Prostate gland (tissue), 2 donors: ENCODE data around the gene CBY3.
"Not testable (repeated sequence)": the region's sequence is repeated elsewhere in the genome, so short reads cannot be mapped to it uniquely, and the experiment has no call there.

Source experiments
- POLR2A ChIP-seq: fragments of 450-650 bp; IDR thresholded peaks from one replicate; pipeline ENCODE4 v1.6.1; 2016; ENCODE audit warnings: antibody characterized with exemption, mild to moderate bottlenecking
- POLR2AphosphoS5 ChIP-seq: sonication (generic); formaldehyde crosslinking; IDR thresholded peaks from one replicate; pipeline ENCODE4 v1.6.1; 2017; ENCODE audit warnings: antibody characterized with exemption
- TF ChIP-seq, protein P1 (sequence below), 4 experiments: fragments of 200-600 bp in 2 of 4; fragments of 450-650 bp in 2 of 4; sonication (generic) in 2 of 4; IDR thresholded peaks; 1 replicate in 3 of 4; 2 replicates in 1 of 4; pipeline ENCODE4 v1.5.1; 2016 to 2019; ENCODE audit warnings: antibody characterized with exemption in 4 of 4, mild to moderate bottlenecking in 2 of 4, moderate library complexity in 2 of 4

DNA sequence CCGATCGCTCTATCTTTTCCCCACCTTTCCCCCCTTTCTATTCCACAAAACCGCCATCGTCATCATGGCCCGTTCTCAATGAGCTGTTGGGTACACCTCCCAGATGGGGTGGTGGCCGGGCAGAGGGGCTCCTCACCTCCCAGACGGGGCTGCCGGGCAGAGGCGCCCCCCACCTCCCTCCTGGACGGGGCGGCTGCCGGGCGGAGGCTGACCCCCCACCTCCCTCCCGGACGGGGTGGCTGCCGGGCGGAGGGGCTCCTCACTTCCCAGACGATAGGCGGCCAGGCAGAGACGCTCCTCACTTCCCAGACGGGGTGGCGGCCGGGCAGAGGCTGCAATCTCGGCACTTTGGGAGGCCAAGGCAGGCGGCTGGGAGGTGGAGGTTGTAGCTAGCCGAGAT, 30.6 kb downstream of the CBY3 start:
- TF ChIP-seq, protein P1, sequence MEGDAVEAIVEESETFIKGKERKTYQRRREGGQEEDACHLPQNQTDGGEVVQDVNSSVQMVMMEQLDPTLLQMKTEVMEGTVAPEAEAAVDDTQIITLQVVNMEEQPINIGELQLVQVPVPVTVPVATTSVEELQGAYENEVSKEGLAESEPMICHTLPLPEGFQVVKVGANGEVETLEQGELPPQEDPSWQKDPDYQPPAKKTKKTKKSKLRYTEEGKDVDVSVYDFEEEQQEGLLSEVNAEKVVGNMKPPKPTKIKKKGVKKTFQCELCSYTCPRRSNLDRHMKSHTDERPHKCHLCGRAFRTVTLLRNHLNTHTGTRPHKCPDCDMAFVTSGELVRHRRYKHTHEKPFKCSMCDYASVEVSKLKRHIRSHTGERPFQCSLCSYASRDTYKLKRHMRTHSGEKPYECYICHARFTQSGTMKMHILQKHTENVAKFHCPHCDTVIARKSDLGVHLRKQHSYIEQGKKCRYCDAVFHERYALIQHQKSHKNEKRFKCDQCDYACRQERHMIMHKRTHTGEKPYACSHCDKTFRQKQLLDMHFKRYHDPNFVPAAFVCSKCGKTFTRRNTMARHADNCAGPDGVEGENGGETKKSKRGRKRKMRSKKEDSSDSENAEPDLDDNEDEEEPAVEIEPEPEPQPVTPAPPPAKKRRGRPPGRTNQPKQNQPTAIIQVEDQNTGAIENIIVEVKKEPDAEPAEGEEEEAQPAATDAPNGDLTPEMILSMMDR (IDR thresholded peaks at IDR 0.05): not testable (repeated sequence)
- not testable (repeated sequence) for TF ChIP-seq POLR2A, POLR2AphosphoS5
